PFSK-1 (cell line): ENCODE measurements around the gene CDH2.

ENCODE experiments used
- FOXP2 ChIP-seq: optimal IDR thresholded peaks from 2 replicates; pipeline ENCODE3; 2011; ENCODE audit warnings: borderline replicate concordance, control low read depth, inconsistent platforms; ENCODE audit not compliant: insufficient read depth; ENCODE audit errors: extremely low read length, extremely low read depth
- POLR2AphosphoS5 ChIP-seq: IDR thresholded peaks from 2 replicates; pipeline ENCODE4 v1.6.1; 2012; ENCODE audit warnings: low read depth, mild to moderate bottlenecking, control low read depth, low read length, moderate library complexity
- REST ChIP-seq, 2 experiments: IDR thresholded peaks; 2 replicates each; pipeline versions ENCODE4 v1.6.1 to v1.8.0; 2011 to 2012; ENCODE audit warnings: low read depth in 2 of 2, low read length in 2 of 2, control low read depth in 1 of 2, inconsistent platforms in 1 of 2, mild to moderate bottlenecking in 1 of 2, moderate library complexity in 1 of 2; ENCODE audit not compliant: insufficient read depth in 1 of 2
- SIN3A ChIP-seq: IDR thresholded peaks from 2 replicates; pipeline ENCODE4 v1.6.1; 2012; ENCODE audit warnings: mild to moderate bottlenecking, low read length, moderate library complexity, borderline replicate concordance; ENCODE audit not compliant: insufficient read depth
- TAF1 ChIP-seq: IDR thresholded peaks from 2 replicates; pipeline ENCODE4 v1.6.1; 2012; ENCODE audit warnings: low read length, control low read depth, borderline replicate concordance; ENCODE audit not compliant: insufficient read depth

CDH2 gene

GRCh38 chr18:28015671-28016070 is 161.3 kb downstream of the CDH2 start:
- TF ChIP-seq TAF1 (no peak), FOXP2 (no peak), SIN3A (no peak), POLR2AphosphoS5 (no peak), REST (IDR thresholded peaks at IDR 0.05; ENCODE audit: insufficient read depth in 1 of 2, low read depth in 2 of 2, low read length in 2 of 2) (no peak)

- TF ChIP-seq TAF1 (no peak), REST (IDR thresholded peaks at IDR 0.05; ENCODE audit: insufficient read depth in 1 of 2, low read depth in 2 of 2, low read length in 2 of 2) (no peak)
Measured at GRCh38 chr18:28013066-28013465, 163.9 kb downstream of the CDH2 start.

GRCh38 chr18:28012336-28012735 is 164.6 kb downstream of the CDH2 start:
- TF ChIP-seq TAF1 = no peak
- TF ChIP-seq FOXP2 = no peak
- no peak for TF ChIP-seq SIN3A
- TF ChIP-seq REST (IDR thresholded peaks at IDR 0.05; ENCODE audit: insufficient read depth in 1 of 2, low read depth in 2 of 2, low read length in 2 of 2) = no peak
- no peak for TF ChIP-seq POLR2AphosphoS5

- TF ChIP-seq REST (IDR thresholded peaks at IDR 0.05; ENCODE audit: insufficient read depth in 1 of 2, low read depth in 2 of 2, low read length in 2 of 2) (no peak), FOXP2 (no peak), SIN3A (no peak), POLR2AphosphoS5 (no peak), TAF1 (no peak)
Measured at GRCh38 chr18:28009589-28009988, 167.3 kb downstream of the CDH2 start.

GRCh38 chr18:28007841-28008240 is 169.1 kb downstream of the CDH2 start:
- TF ChIP-seq REST (IDR thresholded peaks at IDR 0.05; ENCODE audit: insufficient read depth in 1 of 2, low read depth in 2 of 2, low read length in 2 of 2) = no peak
- no peak for TF ChIP-seq POLR2AphosphoS5
- no peak for TF ChIP-seq SIN3A
- TF ChIP-seq TAF1 = no peak
- no peak for TF ChIP-seq FOXP2
